Activated CD8-positive, alpha-beta memory T cell treated with anti-CD3 and anti-CD28 coated beads, Interleukin-2, amount 50 U/mL, for 4 hours (primary cell): ENCODE data around the gene ITIH5.

ENCODE experiments used
- DNase-seq: peaks from one replicate; pipeline ENCODE4 v3.0.0-alpha.2; 2020

Gene ITIH5

GRCh38 chr10:7512487-7512886 lies 154.3 kb downstream of the ITIH5 start:
- no peak for DNase-seq

- DNase-seq, result no peak
Observed at GRCh38 chr10:7511612-7512011, 155.2 kb downstream of the ITIH5 start.
